ENCODE measurements around the gene ABHD12. TPM values are rescaled to one million over a fixed set of nuclear protein-coding genes. Genes with fewer than 3 reads are reported as not detected.

ABHD12 gene
- total RNA-seq, 1 donor from 2014 or later: 51.3 TPM

- H3K36me3 Mint-ChIP-seq (ENCODE audit: low read depth): peaks cover 11% of the 10 kb centered on the region
- no peaks in the 10 kb centered on the region for H3K9me3 Mint-ChIP-seq
- peak overlapping the region; percentile 69 for H3K27ac Mint-ChIP-seq (ENCODE audit: unreplicated experiment)
- no peak overlapping the region for H3K4me3 Mint-ChIP-seq
- H3K27me3 Mint-ChIP-seq (ENCODE audit: low read depth): no peaks in the 10 kb centered on the region
- peaks cover 9% of the 10 kb centered on the region for H3K4me1 Mint-ChIP-seq
- TF ChIP-seq, protein P1, sequence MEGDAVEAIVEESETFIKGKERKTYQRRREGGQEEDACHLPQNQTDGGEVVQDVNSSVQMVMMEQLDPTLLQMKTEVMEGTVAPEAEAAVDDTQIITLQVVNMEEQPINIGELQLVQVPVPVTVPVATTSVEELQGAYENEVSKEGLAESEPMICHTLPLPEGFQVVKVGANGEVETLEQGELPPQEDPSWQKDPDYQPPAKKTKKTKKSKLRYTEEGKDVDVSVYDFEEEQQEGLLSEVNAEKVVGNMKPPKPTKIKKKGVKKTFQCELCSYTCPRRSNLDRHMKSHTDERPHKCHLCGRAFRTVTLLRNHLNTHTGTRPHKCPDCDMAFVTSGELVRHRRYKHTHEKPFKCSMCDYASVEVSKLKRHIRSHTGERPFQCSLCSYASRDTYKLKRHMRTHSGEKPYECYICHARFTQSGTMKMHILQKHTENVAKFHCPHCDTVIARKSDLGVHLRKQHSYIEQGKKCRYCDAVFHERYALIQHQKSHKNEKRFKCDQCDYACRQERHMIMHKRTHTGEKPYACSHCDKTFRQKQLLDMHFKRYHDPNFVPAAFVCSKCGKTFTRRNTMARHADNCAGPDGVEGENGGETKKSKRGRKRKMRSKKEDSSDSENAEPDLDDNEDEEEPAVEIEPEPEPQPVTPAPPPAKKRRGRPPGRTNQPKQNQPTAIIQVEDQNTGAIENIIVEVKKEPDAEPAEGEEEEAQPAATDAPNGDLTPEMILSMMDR (conservative IDR thresholded peaks at IDR 0.05): no peak
- DNase-seq (ENCODE audit: low read depth, low spot score): no peak
Observed at GRCh38 chr20:25309395-25310267, 81.0 kb downstream of the ABHD12 start.

DNA sequence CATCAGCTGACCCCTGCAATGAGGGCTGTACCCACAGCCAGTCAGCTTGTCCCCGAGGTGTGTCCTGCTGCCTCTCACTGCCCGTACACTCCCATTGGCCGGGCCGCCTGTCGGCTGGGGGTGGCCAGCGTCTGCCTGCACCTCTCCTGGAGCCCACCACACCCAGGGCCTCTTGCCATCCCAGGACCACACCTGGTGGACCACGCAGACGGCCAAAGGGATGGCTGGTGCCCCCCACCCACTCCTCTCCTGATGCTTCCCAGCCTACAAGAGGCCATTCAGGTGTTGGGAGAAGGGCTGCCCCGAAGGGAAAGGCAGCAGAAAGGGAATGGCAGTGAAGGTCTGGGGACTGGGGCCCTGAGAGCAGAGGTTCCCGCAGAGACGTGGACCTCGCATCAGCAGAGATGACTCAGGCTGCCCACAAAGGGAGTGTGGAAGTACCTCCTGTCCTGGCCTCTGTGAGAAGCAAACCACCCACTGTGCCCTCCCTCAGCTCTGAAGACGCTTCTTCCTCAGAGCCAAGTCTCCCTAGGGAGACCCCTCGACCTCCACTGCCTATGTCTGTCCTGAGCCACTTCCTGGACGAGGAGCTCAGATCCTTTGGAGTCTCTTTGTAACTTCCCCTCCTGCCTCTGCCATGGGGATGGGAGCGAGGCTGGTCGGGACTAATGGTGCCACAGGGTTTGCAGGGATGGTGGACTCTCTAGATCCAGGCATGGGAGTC, 81.8 kb downstream of the ABHD12 start:
- TF ChIP-seq, protein P1 (conservative IDR thresholded peaks at IDR 0.05): no peak
- no peak overlapping the region for H3K4me3 Mint-ChIP-seq
- no peak for DNase-seq (ENCODE audit: low read depth, low spot score)
- peak overlapping the region; percentile 75 for H3K27ac Mint-ChIP-seq (ENCODE audit: unreplicated experiment)
- H3K4me1 Mint-ChIP-seq: peaks cover 9% of the 10 kb centered on the region
- H3K36me3 Mint-ChIP-seq (ENCODE audit: low read depth): peaks cover 11% of the 10 kb centered on the region
- H3K27me3 Mint-ChIP-seq (ENCODE audit: low read depth): no peaks in the 10 kb centered on the region
- no peaks in the 10 kb centered on the region for H3K9me3 Mint-ChIP-seq

DNA sequence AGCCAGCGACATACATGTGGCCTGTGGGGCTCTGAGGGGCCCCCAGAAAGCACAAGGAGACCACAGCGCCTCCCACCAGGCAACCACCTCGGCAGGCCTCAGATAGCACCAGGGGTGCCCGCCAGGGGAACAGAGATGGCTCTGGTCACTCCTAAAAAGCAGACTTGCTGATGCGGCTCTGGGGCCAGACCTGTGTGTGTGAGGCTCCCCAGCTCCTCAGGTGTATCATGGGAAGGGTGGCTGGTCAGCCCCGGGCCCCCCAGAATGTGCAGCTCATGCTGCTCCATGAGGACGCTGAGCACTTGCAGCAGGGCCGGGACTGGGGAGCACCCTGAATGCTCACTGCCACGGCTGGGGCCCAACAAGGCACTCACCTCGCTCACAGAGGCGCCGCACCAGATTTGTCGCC, 82.5 kb downstream of the ABHD12 start:
- TF ChIP-seq, protein P1 (conservative IDR thresholded peaks at IDR 0.05): no peak
- H3K27me3 Mint-ChIP-seq (ENCODE audit: low read depth): no peaks in the 10 kb centered on the region
- H3K9me3 Mint-ChIP-seq: no peaks in the 10 kb centered on the region
- peaks cover 9% of the 10 kb centered on the region for H3K4me1 Mint-ChIP-seq
- H3K27ac Mint-ChIP-seq (ENCODE audit: unreplicated experiment): no peak overlapping the region
- H3K4me3 Mint-ChIP-seq: no peak overlapping the region
- peaks cover 11% of the 10 kb centered on the region for H3K36me3 Mint-ChIP-seq (ENCODE audit: low read depth)
- no peak for DNase-seq (ENCODE audit: low read depth, low spot score)

GRCh38 chr20:25306991-25307903, 83.4 kb downstream of the ABHD12 start:
- no peaks in the 10 kb centered on the region for H3K27me3 Mint-ChIP-seq (ENCODE audit: low read depth)
- DNase-seq (ENCODE audit: low read depth, low spot score): no peak
- TF ChIP-seq, protein P1 (conservative IDR thresholded peaks at IDR 0.05): no peak
- peaks cover 10% of the 10 kb centered on the region for H3K36me3 Mint-ChIP-seq (ENCODE audit: low read depth)
- peaks cover 9% of the 10 kb centered on the region for H3K4me1 Mint-ChIP-seq
- H3K4me3 Mint-ChIP-seq: no peak overlapping the region
- no peaks in the 10 kb centered on the region for H3K9me3 Mint-ChIP-seq
- no peak overlapping the region for H3K27ac Mint-ChIP-seq (ENCODE audit: unreplicated experiment)

GRCh38 chr20:25304025-25304549, 86.5 kb downstream of the ABHD12 start:
- no peak for DNase-seq (ENCODE audit: low read depth, low spot score)
- TF ChIP-seq, protein P1 (conservative IDR thresholded peaks at IDR 0.05): no peak
- Mint-ChIP-seq H3K27me3 (ENCODE audit: low read depth) (no peaks in the 10 kb centered on the region), H3K4me1 (no peaks in the 10 kb centered on the region), H3K9me3 (no peaks in the 10 kb centered on the region), H3K27ac (ENCODE audit: unreplicated experiment) (no peak overlapping the region), H3K4me3 (no peak overlapping the region), H3K36me3 (ENCODE audit: low read depth) (peaks cover 2% of the 10 kb centered on the region)
